GM12801 (cell line): Measurements from ENCODE around the gene FAM81A.

Experiments used
- CTCF ChIP-seq: IDR thresholded peaks from one replicate; pipeline ENCODE4 v1.5.1; 2011; ENCODE audit warnings: control low read depth; ENCODE audit not compliant: insufficient read length; ENCODE audit errors: extremely low read depth

The FAM81A gene

GRCh38 chr15:59562448-59563186 lies 124.6 kb downstream of the FAM81A start:
- TF ChIP-seq CTCF: no peak

- TF ChIP-seq CTCF: no peak
Measured at GRCh38 chr15:59565299-59565698, 127.3 kb downstream of the FAM81A start.

- no peak for TF ChIP-seq CTCF
Measured at GRCh38 chr15:59567324-59567723, 129.3 kb downstream of the FAM81A start.

- TF ChIP-seq CTCF: no peak
Measured at GRCh38 chr15:59569477-59569876, 131.5 kb downstream of the FAM81A start.

DNA sequence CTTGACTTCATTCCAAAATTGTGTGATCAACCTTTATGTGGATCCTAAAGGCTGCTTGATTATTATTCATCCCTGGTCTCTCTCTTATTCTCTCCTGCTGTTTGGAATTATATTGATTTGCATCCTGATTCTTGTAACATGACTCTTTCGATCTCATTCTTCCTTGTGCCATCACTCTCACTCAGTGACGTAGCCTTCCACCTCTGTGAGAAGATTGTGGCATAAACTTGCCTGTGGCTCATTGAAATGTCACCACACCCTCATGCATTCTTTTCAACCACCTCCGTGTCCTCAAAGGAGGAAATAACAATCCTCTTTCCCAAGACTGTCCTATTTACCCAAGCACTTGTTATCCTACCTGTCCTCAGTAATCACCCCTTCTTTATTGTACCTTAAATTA lies 132.3 kb downstream of the FAM81A start:
- no peak for TF ChIP-seq CTCF

GRCh38 chr15:59571606-59572005 lies 133.6 kb downstream of the FAM81A start:
- no peak for TF ChIP-seq CTCF
